Fibroblast of villous mesenchyme (primary cell): ENCODE measurements around the gene PCSK6. TPM values are rescaled to one million over a fixed set of nuclear protein-coding genes. Genes with fewer than 3 reads are reported as not detected.

ENCODE experiments used
- DNase-seq: peaks from one replicate; pipeline ENCODE4 v3.0.0-alpha.2; 2010; ENCODE audit warnings: low read depth
- H3K4me3 ChIP-seq: 2 replicates; pipeline ENCODE4 v1.5.1; 2011; ENCODE audit warnings: low read depth, mild to moderate bottlenecking, low read length
- total RNA-seq: library from RNA; depleted of rRNA; stranded (reverse); fragments of >200 nt; gene quantifications from 2 replicates; pipeline ENCODE4 v1.2.3, GENCODE V29; 2012
- TF ChIP-seq, protein P1 (sequence below): IDR thresholded peaks from 2 replicates; pipeline ENCODE4 v1.5.1; 2012; ENCODE audit warnings: low read depth, mild to moderate bottlenecking, low read length; ENCODE audit not compliant: insufficient read depth

The PCSK6 gene
- total RNA-seq, 1 donor = 10.4 TPM

DNA sequence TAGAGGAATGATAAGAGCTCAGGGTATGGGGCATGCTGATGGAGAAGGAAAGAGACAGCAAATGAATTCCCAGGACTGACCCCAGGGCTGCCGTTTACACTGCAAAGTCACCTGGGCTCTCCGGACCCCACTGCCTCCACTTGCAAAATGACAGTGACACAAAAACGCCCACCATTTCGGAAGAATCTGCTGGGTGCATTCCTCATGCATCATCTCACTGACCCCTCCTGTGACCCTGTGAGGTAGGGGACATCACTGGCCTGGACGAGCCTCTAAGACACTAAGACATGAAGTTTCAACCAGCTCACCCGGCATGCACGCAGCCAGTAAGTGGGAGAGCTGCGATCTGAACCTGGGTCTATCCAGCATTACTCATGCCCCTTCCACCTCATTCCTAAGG, 60.3 kb downstream of the PCSK6 start:
- H3K4me3 ChIP-seq = no peak overlapping the region
- TF ChIP-seq, protein P1, sequence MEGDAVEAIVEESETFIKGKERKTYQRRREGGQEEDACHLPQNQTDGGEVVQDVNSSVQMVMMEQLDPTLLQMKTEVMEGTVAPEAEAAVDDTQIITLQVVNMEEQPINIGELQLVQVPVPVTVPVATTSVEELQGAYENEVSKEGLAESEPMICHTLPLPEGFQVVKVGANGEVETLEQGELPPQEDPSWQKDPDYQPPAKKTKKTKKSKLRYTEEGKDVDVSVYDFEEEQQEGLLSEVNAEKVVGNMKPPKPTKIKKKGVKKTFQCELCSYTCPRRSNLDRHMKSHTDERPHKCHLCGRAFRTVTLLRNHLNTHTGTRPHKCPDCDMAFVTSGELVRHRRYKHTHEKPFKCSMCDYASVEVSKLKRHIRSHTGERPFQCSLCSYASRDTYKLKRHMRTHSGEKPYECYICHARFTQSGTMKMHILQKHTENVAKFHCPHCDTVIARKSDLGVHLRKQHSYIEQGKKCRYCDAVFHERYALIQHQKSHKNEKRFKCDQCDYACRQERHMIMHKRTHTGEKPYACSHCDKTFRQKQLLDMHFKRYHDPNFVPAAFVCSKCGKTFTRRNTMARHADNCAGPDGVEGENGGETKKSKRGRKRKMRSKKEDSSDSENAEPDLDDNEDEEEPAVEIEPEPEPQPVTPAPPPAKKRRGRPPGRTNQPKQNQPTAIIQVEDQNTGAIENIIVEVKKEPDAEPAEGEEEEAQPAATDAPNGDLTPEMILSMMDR = no peak
- DNase-seq = no peak

DNA sequence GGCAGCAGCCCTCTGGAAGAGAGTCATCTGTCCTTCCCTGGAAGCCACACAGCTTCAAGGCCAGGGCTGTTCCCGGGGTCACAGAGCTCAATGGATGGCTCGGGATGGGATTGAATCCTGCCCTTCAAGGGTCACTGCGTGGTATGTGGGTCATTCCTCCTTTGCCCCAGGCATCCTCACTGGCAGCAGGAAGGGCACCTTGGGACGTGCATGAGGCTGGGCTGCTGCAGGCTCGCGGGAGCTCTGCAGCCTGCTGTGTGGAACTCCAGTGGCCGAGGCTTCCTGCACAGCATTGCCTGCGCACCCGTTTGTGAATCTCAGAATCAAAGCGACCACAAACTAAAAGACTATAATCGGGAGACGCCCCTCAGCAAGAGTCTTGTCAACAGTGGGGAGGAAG, 60.7 kb downstream of the PCSK6 start:
- no peak overlapping the region for H3K4me3 ChIP-seq
- TF ChIP-seq, protein P1 = no peak
- DNase-seq = no peak

DNA sequence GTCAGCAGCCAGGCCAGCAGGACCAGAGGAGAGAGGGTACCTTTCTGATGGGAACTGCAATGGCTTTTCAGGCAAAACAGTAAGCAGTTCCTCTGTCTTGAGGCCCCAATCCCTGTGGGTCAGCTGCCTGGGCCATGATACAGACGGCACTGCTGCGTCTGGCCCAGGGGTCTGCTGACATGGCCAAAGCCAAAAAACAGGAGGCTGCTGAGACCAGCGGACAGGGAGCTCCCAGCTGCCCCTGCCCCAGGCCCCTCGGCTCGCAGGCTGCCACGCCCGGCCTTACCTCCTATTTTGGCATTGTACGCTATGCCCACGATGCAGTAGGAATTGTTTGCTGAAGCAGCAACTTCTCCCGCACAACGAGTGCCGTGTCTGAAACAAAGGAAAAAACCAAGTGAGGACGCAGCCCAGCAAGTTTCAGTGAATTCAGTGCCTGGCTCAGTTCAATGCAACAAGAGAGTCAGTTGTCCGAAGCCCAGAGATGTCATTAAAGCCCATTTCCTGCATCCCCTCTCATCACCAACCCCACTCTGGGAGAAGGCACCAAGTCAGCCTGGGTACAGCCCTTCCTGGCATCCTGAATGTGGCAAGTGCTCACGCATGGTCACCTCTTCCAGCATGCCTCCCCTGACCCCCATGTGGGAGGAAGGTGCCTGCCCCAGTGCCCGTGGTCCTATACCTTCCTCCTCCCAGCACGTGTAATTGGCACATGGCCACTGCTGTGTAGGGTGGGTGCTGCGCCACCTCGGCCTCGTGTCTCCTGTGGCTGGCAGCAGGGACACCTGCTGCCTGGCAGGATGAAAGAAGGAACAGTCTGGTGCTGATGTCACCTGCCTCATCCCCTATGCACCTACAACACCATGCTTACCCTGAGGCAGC, 61.7 kb downstream of the PCSK6 start:
- TF ChIP-seq, protein P1 = no peak
- no peak overlapping the region for H3K4me3 ChIP-seq
- DNase-seq = no peak

DNA sequence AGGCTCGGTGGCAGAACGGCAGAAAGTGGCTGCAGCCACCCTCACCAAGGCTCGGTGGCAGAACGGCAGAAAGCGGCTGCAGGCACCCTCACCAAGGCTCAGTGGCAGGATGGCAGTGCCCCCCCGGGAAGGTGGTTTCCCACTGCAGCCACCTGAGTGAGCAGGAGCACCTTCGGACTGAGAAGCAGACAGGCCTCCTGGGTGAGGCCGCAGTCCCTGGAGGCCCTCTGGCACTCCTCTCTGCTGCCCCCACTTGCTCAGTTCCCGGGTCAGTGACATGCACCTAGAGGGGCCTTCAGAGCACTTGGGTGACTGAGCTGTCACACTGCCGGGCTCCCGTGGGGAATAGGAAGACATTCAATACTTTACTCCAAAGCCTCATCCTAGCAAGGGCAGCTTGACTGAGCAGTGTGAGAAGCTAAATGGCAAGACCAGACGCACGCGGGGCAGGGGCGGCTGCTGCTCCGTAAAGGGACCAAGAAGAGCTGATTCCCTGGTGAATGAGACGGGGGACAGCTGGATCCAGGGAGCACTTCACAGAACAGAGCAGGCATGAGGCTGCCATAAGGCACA, 62.7 kb downstream of the PCSK6 start:
- no peak for DNase-seq
- H3K4me3 ChIP-seq = no peak overlapping the region
- TF ChIP-seq, protein P1 = no peak

DNA sequence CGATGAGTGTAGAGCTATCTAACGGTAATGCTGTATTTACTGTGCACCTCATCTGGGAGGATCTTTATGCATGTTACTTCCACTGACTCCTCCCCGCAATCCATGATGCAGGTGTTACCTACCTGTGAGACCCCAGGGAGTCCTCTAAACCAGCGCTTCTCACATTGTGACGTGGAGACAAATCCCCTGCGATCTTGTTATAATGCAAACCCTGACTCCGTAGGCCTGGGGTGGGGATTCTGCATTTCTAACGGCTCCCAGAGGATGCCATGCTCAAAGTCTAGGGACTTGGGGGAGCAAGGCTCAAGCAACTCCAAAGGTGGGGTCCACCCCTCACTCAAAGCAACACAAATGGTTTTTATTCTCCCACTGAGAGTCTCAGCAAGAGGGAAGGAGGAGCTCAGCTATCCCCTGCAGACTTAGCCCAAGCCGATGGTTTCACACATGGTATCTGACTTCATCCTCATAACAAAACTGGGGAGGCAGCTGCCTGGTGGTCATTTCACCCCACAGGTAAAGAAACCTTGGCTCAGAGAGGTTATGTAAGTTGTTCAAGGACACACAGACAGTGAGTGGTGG, 63.6 kb downstream of the PCSK6 start:
- no peak for DNase-seq
- no peak overlapping the region for H3K4me3 ChIP-seq
- TF ChIP-seq, protein P1 = no peak

DNA sequence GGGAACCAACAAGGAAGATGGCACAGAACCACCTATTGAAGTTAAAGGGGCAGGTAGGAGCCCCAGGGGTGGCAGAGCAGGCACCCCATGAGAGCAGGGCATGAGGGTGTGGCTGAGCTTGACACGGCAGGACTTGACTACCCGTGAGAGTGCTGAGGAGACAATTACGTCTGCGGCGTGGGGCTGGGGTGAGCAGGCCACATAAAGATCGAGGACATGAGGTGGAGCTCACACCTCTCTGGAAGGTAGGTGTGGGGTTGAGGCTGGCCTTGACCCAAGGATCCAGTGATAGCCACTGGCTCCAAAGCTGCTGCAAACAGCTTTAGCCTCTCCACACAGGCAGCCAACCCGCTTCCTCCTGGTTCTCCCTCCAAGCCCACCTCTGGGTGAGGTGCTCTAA, 64.5 kb downstream of the PCSK6 start:
- DNase-seq = no peak
- TF ChIP-seq, protein P1 = no peak
- no peak overlapping the region for H3K4me3 ChIP-seq
